H9 (cell line): ENCODE measurements around the gene GET4. TPM values are rescaled to one million over a fixed set of nuclear protein-coding genes. Genes with fewer than 3 reads are reported as not detected.

ENCODE experiments used
- DNase-seq: peaks from one replicate; pipeline ENCODE4 v3.0.0-alpha.2; 2017
- H2AFZ ChIP-seq: one replicate; pipeline ENCODE4 v1.6.1; 2013; ENCODE audit warnings: mild to moderate bottlenecking, low read length, control low read depth, moderate library complexity
- H2AK5ac ChIP-seq: 2 replicates; pipeline ENCODE4 v1.6.1; 2013; ENCODE audit warnings: low read length, control low read depth, mixed read lengths; ENCODE audit not compliant: insufficient read length
- H2BK120ac ChIP-seq: one replicate; pipeline ENCODE4 v1.6.1; 2013; ENCODE audit warnings: low read depth, mild to moderate bottlenecking, low read length, control low read depth, inconsistent platforms; ENCODE audit not compliant: poor library complexity, severe bottlenecking
- H2BK12ac ChIP-seq: 2 replicates; pipeline ENCODE4 v1.6.1; 2013; ENCODE audit warnings: low read length, control low read depth, mixed read lengths, low read depth; ENCODE audit not compliant: insufficient read length
- H2BK15ac ChIP-seq: 2 replicates; pipeline ENCODE4 v1.6.1; 2013; ENCODE audit warnings: low read depth, low read length, control low read depth
- H2BK20ac ChIP-seq: one replicate; pipeline ENCODE4 v1.6.1; 2013; ENCODE audit warnings: low read depth, mild to moderate bottlenecking, low read length, control low read depth, inconsistent platforms; ENCODE audit not compliant: poor library complexity, severe bottlenecking
- H2BK5ac ChIP-seq: 2 replicates; pipeline ENCODE4 v1.6.1; 2013; ENCODE audit warnings: low read length, control low read depth, mixed read lengths; ENCODE audit not compliant: insufficient read length
- H3K14ac ChIP-seq: 2 replicates; pipeline ENCODE4 v1.6.1; 2013; ENCODE audit warnings: low read length, control low read depth; ENCODE audit not compliant: insufficient read depth
- H3K18ac ChIP-seq: 2 replicates; pipeline ENCODE4 v1.6.1; 2013; ENCODE audit warnings: low read depth, mild to moderate bottlenecking, mixed read lengths, low read length, control low read depth; ENCODE audit not compliant: insufficient read length
- H3K23ac ChIP-seq: 2 replicates; pipeline ENCODE4 v1.6.1; 2013; ENCODE audit warnings: low read length, control low read depth, mixed read lengths, low read depth; ENCODE audit not compliant: insufficient read length
- H3K23me2 ChIP-seq: 2 replicates; pipeline ENCODE4 v1.6.1; 2013; ENCODE audit warnings: low read depth, mild to moderate bottlenecking, mixed read lengths, low read length, control low read depth; ENCODE audit not compliant: insufficient read length, poor library complexity, severe bottlenecking
- H3K27ac ChIP-seq: 2 replicates; pipeline ENCODE4 v1.5.1; 2013; ENCODE audit warnings: low read length, control low read depth, mixed read lengths, low read depth; ENCODE audit not compliant: insufficient read length
- H3K27me3 ChIP-seq: 2 replicates; pipeline ENCODE4 v1.6.1; 2013; ENCODE audit warnings: low read length, control low read depth, inconsistent platforms; ENCODE audit not compliant: insufficient read depth
- H3K4ac ChIP-seq: 2 replicates; pipeline ENCODE4 v1.6.1; 2013; ENCODE audit warnings: low read depth, mild to moderate bottlenecking, control low read depth, inconsistent platforms, low read length, moderate library complexity
- H3K4me1 ChIP-seq: 2 replicates; pipeline ENCODE4 v1.6.1; 2013; ENCODE audit warnings: low read length, control low read depth, inconsistent platforms; ENCODE audit not compliant: insufficient read depth
- H3K4me2 ChIP-seq: 2 replicates; pipeline ENCODE4 v1.6.1; 2013; ENCODE audit warnings: low read length, control low read depth, mixed read lengths; ENCODE audit not compliant: insufficient read length, insufficient read depth
- H3K56ac ChIP-seq: 2 replicates; pipeline ENCODE4 v1.6.1; 2013; ENCODE audit warnings: low read depth, mild to moderate bottlenecking, mixed read lengths, low read length, control low read depth; ENCODE audit not compliant: insufficient read length
- H3K79me1 ChIP-seq: 2 replicates; pipeline ENCODE4 v1.6.1; 2013; ENCODE audit warnings: low read depth, mild to moderate bottlenecking, moderate library complexity, low read length, control low read depth, inconsistent platforms; ENCODE audit not compliant: insufficient read depth, poor library complexity, severe bottlenecking
- H3K79me2 ChIP-seq: 2 replicates; pipeline ENCODE4 v1.6.1; 2013; ENCODE audit warnings: low read length, control low read depth, inconsistent platforms; ENCODE audit not compliant: insufficient read depth
- H3K9ac ChIP-seq: 2 replicates; pipeline ENCODE4 v1.6.1; 2013; ENCODE audit warnings: low read length, control low read depth, mixed read lengths; ENCODE audit not compliant: insufficient read length; ENCODE audit errors: extremely low read depth
- H3K9me3 ChIP-seq: one replicate; pipeline ENCODE4 v1.6.1; 2013; ENCODE audit warnings: low read depth, low read length, inconsistent platforms; ENCODE audit not compliant: control insufficient read depth
- H3T11ph ChIP-seq: one replicate; pipeline ENCODE4 v1.6.1; 2013; ENCODE audit warnings: mild to moderate bottlenecking, low read length, control low read depth, inconsistent platforms
- H4K20me1 ChIP-seq: one replicate; pipeline ENCODE4 v1.6.1; 2013; ENCODE audit not compliant: control insufficient read depth, insufficient read length, insufficient read depth
- H4K5ac ChIP-seq: 2 replicates; pipeline ENCODE4 v1.6.1; 2013; ENCODE audit warnings: low read depth, mild to moderate bottlenecking, mixed read lengths, low read length, control low read depth; ENCODE audit not compliant: insufficient read length
- H4K8ac ChIP-seq: replicated peaks from 2 replicates; pipeline ENCODE4 v1.6.1; 2013; ENCODE audit warnings: low read length, control low read depth, mixed read lengths, low read depth; ENCODE audit not compliant: insufficient read length
- H4K91ac ChIP-seq: 2 replicates; pipeline ENCODE4 v1.6.1; 2013; ENCODE audit warnings: low read depth, mild to moderate bottlenecking, moderate library complexity, mixed read lengths, low read length, control low read depth; ENCODE audit not compliant: insufficient read length
- H3K27ac Mint-ChIP-seq, 3 experiments: 2 replicates in 2 of 3; 3 replicates in 1 of 3; pipeline ENCODE4 v1.8.0; 2020 to 2021; ENCODE audit warnings: mixed read lengths in 3 of 3, mild to moderate bottlenecking in 1 of 3, moderate library complexity in 1 of 3
- H3K27me3 Mint-ChIP-seq: 2 replicates; pipeline ENCODE4 v1.8.0; 2021; ENCODE audit warnings: low read depth, mild to moderate bottlenecking, moderate library complexity, mixed read lengths
- H3K36me3 Mint-ChIP-seq, 3 experiments: 2 replicates in 2 of 3; 3 replicates in 1 of 3; pipeline ENCODE4 v1.8.0; 2020 to 2021; ENCODE audit warnings: low read depth in 3 of 3, mixed read lengths in 3 of 3; ENCODE audit not compliant: insufficient read depth in 1 of 3
- H3K4me1 Mint-ChIP-seq, 2 experiments: 2 replicates each; pipeline ENCODE4 v1.8.0; 2020; ENCODE audit warnings: mixed read lengths in 2 of 2
- H3K4me3 Mint-ChIP-seq, 2 experiments: 2 replicates in 1 of 2; 3 replicates in 1 of 2; pipeline ENCODE4 v1.8.0; 2020 to 2021; ENCODE audit warnings: mild to moderate bottlenecking in 2 of 2, mixed read lengths in 2 of 2, moderate library complexity in 1 of 2
- H3K9me3 Mint-ChIP-seq, 2 experiments: 2 replicates in 1 of 2; 3 replicates in 1 of 2; pipeline ENCODE4 v1.8.0; 2020; ENCODE audit warnings: mild to moderate bottlenecking in 2 of 2, mixed read lengths in 2 of 2, moderate library complexity in 1 of 2
- WGBS: extraction: QIAGEN DNeasy Blood & Tissue Kit; methylation state at CpG from one replicate; pipeline ENCODE4 v1.1.7; 2013; ENCODE audit warnings: missing lambda C conversion rate, low lambda C conversion rate, mixed read lengths; ENCODE audit not compliant: insufficient read length; ENCODE audit errors: extremely low coverage; 5-methylcytosine and 5-hydroxymethylcytosine counted together
- total RNA-seq: library from RNA; stranded (reverse); gene quantifications from 2 replicates; pipeline ENCODE4 v1.2.1, GENCODE V29; 2021
- TF ChIP-seq, protein P1 (sequence below): fragments of 200-600 bp; sonication (generic); conservative IDR thresholded peaks from 3 replicates; pipeline ENCODE4 v1.8.0; 2021; ENCODE audit warnings: antibody characterized with exemption, mild to moderate bottlenecking

GET4 gene
- total RNA-seq, 1 experiment from 2014 or later, result 70.2 TPM

DNA sequence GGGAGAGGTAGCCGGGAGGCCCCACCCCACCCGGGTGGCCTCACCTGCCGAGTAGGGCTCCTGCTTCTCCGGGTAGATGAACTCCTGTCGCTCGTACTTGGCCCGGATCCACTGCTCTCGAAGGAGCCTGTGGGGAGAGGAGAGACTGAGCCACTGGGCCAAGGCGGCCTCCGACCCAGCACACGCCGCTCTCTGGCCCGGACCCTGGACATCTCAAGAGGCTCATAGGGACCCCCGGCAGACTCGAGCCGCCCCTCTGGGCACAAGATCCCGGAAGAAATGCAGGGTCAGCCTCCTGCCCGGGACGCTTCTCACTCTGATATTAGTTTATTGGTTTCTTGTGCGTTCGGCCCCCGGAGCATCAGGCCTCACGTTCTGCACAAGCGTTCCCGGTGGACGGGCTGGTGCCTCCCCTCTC lies 43.6 kb downstream of the GET4 start:
- no peak overlapping the region for H3K18ac ChIP-seq
- no peak overlapping the region for H3K9ac ChIP-seq
- H3T11ph ChIP-seq, result no peak overlapping the region
- Mint-ChIP-seq H3K36me3 (no peaks in the 10 kb centered on the region), H3K27me3 (no peaks in the 10 kb centered on the region; the same call in 1 of the 2 replicates), H3K9me3 (no peaks in the 10 kb centered on the region; a peak in 1 of 5 replicates), H3K27ac (no peak overlapping the region), H3K4me3 (no peak overlapping the region), H3K4me1 (peaks cover 4 to 6% of the 10 kb centered on the region in 2 experiments)
- H3K79me2 ChIP-seq, result no peaks in the 10 kb centered on the region
- H4K8ac ChIP-seq, result no peak overlapping the region
- H2BK12ac ChIP-seq, result no peak overlapping the region
- no peaks in the 10 kb centered on the region for H3K79me1 ChIP-seq
- H2AK5ac ChIP-seq, result no peak overlapping the region
- no CpG with 5 or more reads among the region's 26 CpGs for WGBS
- H3K4me1 ChIP-seq, result no peaks in the 10 kb centered on the region
- no peak overlapping the region for H2AFZ ChIP-seq
- DNase-seq, result no peak
- no peaks in the 10 kb centered on the region for H4K20me1 ChIP-seq
- no peaks in the 10 kb centered on the region for H3K9me3 ChIP-seq
- no peak overlapping the region for H2BK5ac ChIP-seq
- no peak overlapping the region for H3K23ac ChIP-seq
- TF ChIP-seq, protein P1, sequence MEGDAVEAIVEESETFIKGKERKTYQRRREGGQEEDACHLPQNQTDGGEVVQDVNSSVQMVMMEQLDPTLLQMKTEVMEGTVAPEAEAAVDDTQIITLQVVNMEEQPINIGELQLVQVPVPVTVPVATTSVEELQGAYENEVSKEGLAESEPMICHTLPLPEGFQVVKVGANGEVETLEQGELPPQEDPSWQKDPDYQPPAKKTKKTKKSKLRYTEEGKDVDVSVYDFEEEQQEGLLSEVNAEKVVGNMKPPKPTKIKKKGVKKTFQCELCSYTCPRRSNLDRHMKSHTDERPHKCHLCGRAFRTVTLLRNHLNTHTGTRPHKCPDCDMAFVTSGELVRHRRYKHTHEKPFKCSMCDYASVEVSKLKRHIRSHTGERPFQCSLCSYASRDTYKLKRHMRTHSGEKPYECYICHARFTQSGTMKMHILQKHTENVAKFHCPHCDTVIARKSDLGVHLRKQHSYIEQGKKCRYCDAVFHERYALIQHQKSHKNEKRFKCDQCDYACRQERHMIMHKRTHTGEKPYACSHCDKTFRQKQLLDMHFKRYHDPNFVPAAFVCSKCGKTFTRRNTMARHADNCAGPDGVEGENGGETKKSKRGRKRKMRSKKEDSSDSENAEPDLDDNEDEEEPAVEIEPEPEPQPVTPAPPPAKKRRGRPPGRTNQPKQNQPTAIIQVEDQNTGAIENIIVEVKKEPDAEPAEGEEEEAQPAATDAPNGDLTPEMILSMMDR, result no peak
- no peak overlapping the region for H2BK120ac ChIP-seq
- no peak overlapping the region for H4K91ac ChIP-seq
- H3K27me3 ChIP-seq, result no peaks in the 10 kb centered on the region
- no peak overlapping the region for H3K4ac ChIP-seq
- no peak overlapping the region for H2BK20ac ChIP-seq
- H3K27ac ChIP-seq, result no peak overlapping the region
- no peak overlapping the region for H3K14ac ChIP-seq
- H3K4me2 ChIP-seq, result no peak overlapping the region
- H3K56ac ChIP-seq, result no peak overlapping the region
- H4K5ac ChIP-seq, result no peak overlapping the region
- no peak overlapping the region; the same call in 1 of the 2 replicates for H2BK15ac ChIP-seq
- no peaks in the 10 kb centered on the region for H3K23me2 ChIP-seq
